Measurements from ENCODE around the gene TGM6. TPM values are rescaled to one million over a fixed set of nuclear protein-coding genes. Genes with fewer than 3 reads are reported as not detected.
A peak's percentile ranks its signal among the peaks of the same experiment; 100 is the strongest.

The TGM6 gene
- total and polyA plus RNA-seq, 9 of the 15 experiments (the other 6 are each of a cell fraction or from before 2014, with no cell fraction given) = not detected

DNA sequence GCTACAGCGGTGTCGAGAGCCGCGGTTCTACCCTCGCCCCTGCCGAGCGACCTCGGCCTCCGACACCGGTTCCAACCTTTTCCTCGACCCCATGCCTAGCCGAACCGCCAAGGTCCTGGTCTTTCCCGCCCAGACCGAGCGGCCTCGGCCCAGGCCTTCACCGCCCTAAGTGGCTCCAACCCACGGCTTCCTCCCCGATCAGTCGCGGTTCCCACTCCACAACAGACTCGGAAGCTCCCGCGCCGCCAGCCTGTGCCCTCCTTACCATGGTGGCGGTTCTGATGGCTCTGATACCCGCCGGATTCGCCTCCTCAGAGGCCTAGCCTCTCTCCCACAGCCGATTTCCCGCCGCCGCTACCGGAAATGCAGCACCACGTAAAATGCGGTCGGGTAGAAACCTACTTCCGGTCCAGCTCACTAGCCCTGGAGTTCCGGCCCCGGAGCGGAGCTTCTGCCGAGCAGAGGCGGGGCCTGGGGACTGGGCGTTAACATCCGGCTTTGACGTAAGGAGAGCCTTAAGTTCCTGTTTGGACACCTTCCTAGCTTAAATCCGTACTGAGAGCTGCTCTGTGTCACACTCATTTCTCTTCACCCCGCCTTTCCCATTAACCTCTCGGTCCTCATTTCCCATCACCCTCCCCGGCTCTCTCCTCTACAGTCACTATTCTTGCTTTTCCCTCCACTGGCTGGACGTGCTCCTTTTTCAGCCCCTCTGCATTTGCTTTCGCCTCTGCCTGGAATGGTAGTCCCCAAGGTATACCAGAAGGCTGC is 89.9 kb downstream of the TGM6 start, which contains the start of gene SNRPB (continued):
- TF ChIP-seq, protein P1, sequence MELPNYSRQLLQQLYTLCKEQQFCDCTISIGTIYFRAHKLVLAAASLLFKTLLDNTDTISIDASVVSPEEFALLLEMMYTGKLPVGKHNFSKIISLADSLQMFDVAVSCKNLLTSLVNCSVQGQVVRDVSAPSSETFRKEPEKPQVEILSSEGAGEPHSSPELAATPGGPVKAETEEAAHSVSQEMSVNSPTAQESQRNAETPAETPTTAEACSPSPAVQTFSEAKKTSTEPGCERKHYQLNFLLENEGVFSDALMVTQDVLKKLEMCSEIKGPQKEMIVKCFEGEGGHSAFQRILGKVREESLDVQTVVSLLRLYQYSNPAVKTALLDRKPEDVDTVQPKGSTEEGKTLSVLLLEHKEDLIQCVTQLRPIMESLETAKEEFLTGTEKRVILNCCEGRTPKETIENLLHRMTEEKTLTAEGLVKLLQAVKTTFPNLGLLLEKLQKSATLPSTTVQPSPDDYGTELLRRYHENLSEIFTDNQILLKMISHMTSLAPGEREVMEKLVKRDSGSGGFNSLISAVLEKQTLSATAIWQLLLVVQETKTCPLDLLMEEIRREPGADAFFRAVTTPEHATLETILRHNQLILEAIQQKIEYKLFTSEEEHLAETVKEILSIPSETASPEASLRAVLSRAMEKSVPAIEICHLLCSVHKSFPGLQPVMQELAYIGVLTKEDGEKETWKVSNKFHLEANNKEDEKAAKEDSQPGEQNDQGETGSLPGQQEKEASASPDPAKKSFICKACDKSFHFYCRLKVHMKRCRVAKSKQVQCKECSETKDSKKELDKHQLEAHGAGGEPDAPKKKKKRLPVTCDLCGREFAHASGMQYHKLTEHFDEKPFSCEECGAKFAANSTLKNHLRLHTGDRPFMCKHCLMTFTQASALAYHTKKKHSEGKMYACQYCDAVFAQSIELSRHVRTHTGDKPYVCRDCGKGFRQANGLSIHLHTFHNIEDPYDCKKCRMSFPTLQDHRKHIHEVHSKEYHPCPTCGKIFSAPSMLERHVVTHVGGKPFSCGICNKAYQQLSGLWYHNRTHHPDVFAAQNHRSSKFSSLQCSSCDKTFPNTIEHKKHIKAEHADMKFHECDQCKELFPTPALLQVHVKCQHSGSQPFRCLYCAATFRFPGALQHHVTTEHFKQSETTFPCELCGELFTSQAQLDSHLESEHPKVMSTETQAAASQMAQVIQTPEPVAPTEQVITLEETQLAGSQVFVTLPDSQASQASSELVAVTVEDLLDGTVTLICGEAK (IDR thresholded peaks at IDR 0.05) = peak; percentile 100
- TF ChIP-seq, protein P1 (CRISPR knock-in tag; IDR thresholded peaks at IDR 0.05) = no peak
- TF ChIP-seq CHD2 (IDR thresholded peaks at IDR 0.05; ENCODE audit: low read depth, low read length) (0 out of 2 replicates have a peak, but pooled peaks have one; percentile 9), E2F1 (CRISPR knock-in tag; IDR thresholded peaks at IDR 0.05) (peak; percentile 92), ELF4 (CRISPR knock-in tag; IDR thresholded peaks at IDR 0.05) (0 out of 2 replicates have a peak, but pooled peaks have one; percentile 24), PHB (CRISPR knock-in tag; IDR thresholded peaks at IDR 0.05) (no peak), SIN3B (IDR thresholded peaks at IDR 0.05; ENCODE audit: low read depth) (peak; percentile 66; the same call in 1 of the 2 replicates), POLR2B (IDR thresholded peaks at IDR 0.05; ENCODE audit: low read depth, partially characterized antibody) (peak; percentile 90), AFF1 (IDR thresholded peaks at IDR 0.05; ENCODE audit: low read depth in 1 of 2, partially characterized antibody in 2 of 2) (peak in 1 of 2 experiments; percentile 86), SP1 (CRISPR knock-in tag; IDR thresholded peaks at IDR 0.05) (peak; percentile 98)
- TF ChIP-seq, protein P2, sequence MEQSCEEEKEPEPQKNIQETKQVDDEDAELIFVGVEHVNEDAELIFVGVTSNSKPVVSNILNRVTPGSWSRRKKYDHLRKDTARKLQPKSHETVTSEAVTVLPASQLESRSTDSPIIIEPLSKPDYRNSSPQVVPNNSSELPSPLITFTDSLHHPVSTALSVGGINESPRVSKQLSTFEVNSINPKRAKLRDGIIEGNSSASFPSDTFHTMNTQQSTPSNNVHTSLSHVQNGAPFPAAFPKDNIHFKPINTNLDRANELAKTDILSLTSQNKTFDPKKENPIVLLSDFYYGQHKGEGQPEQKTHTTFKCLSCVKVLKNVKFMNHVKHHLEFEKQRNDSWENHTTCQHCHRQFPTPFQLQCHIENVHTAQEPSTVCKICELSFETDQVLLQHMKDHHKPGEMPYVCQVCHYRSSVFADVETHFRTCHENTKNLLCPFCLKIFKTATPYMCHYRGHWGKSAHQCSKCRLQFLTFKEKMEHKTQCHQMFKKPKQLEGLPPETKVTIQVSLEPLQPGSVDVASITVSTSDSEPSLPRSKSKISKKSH (CRISPR knock-in tag; IDR thresholded peaks at IDR 0.05) = no peak

Measured in K562 (cell line).